GM19328 (cell line): ENCODE measurements around the gene SERPINE1.

Experiments used
- ATAC-seq: cut with Tn5 transposase; IDR thresholded peaks from one replicate; pipeline ENCODE4 v1.9.1; 2021; ENCODE audit warnings: mild to moderate bottlenecking, moderate library complexity; ENCODE audit not compliant: unreplicated experiment

The SERPINE1 gene

DNA sequence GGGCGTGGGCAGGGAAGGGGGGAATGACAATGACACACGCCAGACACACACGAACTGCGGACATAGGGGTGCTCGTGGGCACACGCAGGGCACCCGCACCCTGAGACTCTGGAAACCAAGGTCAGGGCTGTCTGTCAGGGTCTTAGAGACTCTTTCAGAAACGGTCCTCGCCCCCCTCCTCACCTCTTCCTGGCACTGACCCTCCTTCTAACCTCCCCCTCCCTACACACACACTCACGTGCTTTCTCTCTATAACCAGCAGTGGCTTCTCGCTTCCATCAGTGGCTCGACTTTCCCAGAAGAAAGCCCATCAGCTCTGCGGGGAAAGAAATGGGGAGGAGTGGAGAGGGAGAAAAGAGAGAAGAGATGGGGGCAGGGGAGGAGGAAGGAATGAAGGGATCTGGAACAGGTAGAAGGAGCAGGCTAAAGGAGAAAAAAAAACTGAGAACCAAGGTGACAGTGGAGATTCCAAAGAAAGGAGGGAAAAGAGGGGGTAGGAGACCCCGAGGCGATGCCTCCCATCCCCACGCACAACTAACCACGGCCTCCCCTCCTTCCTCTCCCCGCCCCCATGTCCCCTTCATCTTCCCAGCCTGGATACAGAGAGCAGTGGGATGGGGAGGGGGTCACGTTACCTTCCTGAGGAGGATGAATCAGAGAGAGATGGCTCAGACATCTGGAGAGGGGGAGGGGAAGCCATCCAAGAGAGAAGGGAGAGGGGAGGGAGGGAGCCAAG lies 40.2 kb downstream of the SERPINE1 start:
- ATAC-seq, result no peak

DNA sequence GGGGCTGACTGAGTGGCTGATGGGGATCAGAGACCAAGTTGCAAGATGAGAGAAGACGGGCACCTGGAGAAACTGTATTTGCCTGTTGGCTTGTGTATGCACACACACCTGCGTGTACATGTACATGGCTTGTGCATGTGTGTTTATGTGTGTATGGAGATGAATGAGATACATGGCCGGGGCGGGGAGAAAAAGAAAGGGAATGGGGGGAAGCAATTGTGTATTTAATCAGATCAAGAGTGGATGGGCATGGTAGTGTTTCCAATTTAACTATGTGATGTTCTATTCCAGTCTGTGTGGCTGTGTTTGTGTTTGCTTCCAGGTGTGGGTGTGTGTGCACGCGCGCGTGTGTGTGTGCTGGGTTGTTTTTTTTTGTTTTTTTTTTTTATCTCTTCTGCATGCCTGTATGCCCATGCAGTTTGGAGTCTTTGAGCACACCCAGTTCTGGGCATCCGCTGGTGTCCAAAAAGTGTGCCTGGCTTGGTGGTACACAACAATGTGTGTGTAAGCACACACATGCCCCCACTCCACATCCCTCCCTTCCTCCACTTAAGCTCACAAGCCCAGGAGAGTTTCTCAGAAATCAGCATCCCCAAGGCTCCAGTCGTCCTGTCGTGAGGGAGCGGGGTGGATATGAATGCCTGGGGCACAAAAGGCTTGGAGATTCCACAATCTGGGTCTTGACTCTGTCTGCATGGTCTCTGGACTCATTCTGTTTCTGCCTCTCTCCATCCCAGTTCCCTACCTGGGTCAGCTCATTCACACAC lies 40.9 kb downstream of the SERPINE1 start:
- no peak for ATAC-seq

DNA sequence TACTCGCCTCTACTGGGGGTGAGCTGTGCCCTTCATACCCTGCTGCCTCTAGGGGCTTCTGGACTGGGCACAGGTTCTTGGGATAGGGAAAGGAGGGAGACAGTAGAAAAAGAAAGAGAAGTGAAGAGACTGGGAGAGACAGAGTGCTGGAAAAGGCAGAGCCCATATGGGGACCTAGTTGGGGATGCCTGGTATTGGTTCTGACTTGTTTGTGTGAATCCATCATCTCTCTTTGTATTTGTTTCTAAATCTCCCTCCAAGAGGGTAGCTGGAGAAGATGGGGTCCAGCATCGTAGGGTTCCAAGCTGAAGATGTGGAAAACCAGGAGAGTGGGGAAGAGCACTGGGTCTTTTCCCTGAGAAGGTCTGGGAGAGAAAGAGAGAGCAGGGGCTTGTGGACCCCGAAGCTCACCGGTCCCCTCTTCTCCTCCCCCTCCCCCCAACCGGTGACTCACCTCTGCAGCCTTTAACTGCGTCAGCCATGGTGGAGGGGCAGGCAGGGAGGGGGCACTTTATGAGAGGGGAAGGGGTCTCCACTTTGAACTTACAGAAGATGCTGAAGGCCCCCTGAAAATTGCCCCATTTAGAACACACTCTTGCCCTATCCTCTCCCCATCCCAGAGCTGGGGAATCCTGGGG lies 41.6 kb downstream of the SERPINE1 start:
- ATAC-seq, result no peak

GRCh38 chr7:101169110-101169837 lies 42.4 kb downstream of the SERPINE1 start:
- no peak for ATAC-seq

DNA sequence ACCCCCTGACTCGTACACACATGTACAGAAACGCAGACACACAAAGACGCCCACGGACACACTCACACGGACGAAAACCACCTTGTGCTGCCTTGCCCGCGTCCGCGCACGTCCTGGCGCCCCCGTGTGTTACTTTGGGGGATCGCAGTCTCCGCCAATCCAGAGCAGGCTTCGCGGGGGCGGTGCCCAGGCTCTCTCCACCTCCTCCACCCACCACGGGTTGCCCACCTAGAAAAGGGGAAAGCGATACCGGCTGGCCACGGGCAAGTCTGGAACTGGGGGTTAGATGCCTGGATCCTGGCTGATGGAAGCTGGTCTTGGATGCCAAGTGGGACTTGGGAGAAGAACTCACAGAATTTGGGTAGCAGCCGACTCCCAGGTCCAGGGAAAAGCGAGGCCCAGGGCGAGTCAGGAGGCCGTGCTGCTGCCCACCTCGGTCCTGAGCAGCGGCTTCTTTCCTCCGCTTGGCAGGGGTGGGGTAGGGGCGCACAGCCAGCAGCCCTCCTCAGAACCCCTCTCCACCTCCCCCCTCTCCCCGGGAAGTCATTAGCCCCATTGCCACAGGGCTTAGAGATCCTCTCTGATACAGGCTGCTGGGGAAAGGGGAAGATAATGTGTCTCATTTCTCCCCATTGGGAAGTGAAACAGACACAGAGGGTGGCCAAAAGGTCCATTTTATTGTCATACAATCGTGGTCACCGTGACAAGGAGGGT lies 43.1 kb downstream of the SERPINE1 start:
- ATAC-seq, result no peak

- no peak for ATAC-seq
Observed at GRCh38 chr7:101170617-101171441, 43.9 kb downstream of the SERPINE1 start.

DNA sequence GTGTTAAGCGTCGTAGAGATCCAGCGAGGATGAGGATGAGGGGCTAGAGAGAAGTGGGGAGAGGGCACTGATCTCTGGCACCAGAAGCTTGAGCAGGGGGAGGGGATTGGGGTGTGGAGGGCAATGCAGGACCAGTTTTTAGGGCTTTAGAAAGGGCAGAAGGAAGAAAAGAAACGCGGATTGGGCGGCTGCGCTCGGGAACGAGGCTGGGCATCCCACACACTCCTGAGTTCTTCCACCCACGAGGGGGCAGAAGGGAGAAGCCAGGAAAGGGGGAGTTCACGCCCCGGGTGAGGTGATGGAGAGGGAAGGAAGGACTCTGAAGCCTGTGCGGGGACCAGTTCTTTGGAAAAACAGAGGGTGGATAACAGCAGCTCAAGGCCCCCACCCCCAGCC lies 44.5 kb downstream of the SERPINE1 start:
- no peak for ATAC-seq

GRCh38 chr7:101172005-101172853 lies 45.3 kb downstream of the SERPINE1 start:
- no peak for ATAC-seq

DNA sequence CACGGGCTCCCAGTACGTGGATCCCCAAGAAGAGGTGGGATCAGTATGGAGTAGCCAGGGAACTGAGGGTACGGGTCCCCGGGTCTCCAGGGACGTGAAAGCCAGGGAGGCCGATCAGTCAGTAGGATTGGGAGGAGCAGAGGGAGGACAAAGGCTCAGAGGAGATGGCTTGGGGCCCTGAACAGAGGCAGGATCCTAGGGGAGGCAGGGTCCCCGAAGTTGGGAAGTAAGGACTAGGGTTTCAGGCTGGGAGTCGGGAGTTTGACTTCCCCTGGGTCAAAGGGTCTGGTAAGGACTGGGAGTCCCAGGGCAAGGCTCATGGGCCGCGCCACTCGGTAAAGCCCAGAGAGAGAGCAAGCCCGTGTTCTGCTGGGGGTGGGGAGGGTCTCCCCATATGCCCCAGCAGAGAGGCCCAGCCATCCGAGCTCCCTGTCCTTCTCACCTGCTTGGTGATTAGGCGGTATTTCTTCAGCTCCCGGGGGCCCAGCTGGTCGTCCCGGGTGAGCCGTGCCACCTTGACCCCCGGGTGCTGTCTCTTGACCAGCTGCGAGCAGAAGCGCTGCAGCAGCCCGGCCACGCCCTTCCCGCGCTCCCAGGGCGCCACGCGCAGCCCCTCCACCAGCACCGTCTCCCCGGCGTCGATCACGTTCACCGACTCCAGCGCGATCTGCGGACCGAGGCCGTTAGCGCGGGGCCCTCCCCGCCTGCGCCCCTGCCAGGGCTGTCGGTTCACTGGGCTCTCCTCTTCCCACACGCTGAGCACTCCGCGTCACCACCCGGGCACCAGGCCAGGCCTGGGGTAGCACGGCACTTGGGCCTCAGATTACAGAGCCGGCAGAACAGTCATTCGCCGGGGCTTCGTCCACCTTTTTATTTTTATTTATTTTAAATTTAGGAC lies 46.2 kb downstream of the SERPINE1 start:
- ATAC-seq, result no peak

GRCh38 chr7:101173752-101174244 lies 46.9 kb downstream of the SERPINE1 start:
- ATAC-seq, result no peak

GRCh38 chr7:101174322-101174854 lies 47.5 kb downstream of the SERPINE1 start:
- ATAC-seq, result no peak

GRCh38 chr7:101175664-101176063 lies 48.8 kb downstream of the SERPINE1 start:
- ATAC-seq, result no peak

DNA sequence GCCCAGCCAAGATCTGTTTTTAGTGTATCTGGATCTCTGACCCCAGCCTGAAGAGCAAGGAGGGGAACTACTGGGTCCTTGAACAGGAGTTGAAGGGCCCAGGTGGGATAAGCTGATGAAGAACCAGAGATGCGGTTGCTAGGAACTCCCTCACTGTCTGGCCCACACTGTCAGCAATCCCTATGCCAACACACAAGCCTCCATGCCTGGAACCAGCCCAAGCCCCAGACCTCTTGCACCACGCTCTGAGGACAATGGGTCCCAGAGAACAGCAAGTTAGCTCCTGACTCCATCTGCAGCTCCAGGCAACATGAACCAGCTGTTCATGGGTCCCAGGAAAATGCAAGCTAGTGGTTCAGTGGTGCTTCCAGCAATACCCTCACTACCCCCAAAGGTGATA lies 50.7 kb downstream of the SERPINE1 start:
- ATAC-seq, result no peak

GRCh38 chr7:101179117-101179516 lies 52.2 kb downstream of the SERPINE1 start:
- no peak for ATAC-seq

DNA sequence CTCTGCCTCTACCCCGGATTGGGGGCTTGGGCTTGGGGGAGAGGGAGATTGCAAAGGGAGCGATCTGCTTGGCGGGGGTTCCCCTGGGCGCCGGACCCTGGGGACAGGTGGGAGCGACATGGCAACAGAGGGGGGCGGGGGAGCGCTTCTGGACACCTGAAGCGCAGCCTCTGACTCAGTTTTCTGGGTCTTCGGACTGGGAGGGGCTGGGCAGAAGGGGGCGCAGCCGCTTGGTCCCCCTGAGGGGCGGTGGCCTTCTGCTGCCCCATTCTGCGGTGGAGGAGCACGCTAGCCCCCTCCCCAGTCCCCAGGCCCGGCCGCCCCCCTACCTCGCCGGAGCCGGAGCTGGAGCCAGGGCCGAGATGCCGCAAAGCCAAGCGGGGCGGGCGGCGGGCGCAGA lies 52.8 kb downstream of the SERPINE1 start:
- ATAC-seq, result no peak

DNA sequence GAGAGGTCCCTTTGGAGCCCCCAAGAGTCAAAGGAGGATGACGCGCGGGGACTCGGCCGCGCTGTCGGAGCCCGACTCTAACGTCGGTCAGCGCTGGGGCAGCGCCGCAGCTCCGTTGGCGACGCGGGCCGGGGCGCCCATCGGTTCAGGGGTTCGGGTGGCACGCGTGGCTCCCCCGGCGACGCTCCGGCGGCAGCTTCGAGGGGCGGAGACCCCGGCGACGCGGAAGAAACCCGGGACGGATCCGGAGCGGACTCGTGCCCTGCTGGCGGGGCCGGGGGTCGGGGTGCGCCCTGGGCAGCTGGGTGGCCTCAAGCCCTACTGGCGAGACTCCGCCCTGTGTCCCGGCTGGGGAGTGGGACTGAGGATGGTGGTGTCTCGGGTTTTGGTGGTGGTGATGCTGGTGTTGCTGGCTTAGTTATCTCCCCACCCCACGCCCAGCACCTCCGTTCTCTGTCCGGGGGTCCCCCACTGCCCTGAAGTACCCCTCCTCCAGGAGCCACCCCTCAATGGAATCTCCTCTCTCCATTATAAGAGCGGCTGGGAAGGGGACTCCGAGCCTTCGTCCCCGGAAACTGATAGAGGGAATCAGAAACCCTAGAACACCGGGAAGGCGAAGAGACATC lies 53.3 kb downstream of the SERPINE1 start, which contains the start of gene NAT16:
Gene NAT16, minus strand, starts transcription at position 164 of the 626 bp plus-strand sequence. CDS start 5,486 bp downstream, outside the sequence.
- no peak for ATAC-seq
